Naive thymus-derived CD4-positive, alpha-beta T cell (primary cell): Measurements from ENCODE around the gene STK40. TPM values are rescaled to one million over a fixed set of nuclear protein-coding genes. Genes with fewer than 3 reads are reported as not detected.

Experiments used
- ATAC-seq: fragments of 150-1000 bp; cut with Tn5 transposase; 2 replicates; pipeline ENCODE4 v1.10.0; 2021; ENCODE audit warnings: mild to moderate bottlenecking, moderate library complexity
- CTCF ChIA-PET: fragments of 350-600 bp; sonication (Branson Sonifier 250); formaldehyde crosslinking; loops from one replicate; lab custom pipeline; 2021; ENCODE audit warnings: antibody characterized with exemption; lab: Charles Lee
- POLR2A ChIA-PET: fragments of 350-600 bp; sonication (Branson Sonifier 250); formaldehyde crosslinking; loops from one replicate; lab custom pipeline; 2021; ENCODE audit warnings: antibody characterized with exemption, inconsistent platforms; lab: Charles Lee
- DNase-seq, 9 donors: peaks; one replicate each; pipeline versions ENCODE4 v3.0.0 to v3.0.0-alpha.2; 2020 to 2022; ENCODE audit warnings: mixed read lengths in 1 of 9
- H3K27ac ChIP-seq: one replicate; pipeline ENCODE4 v1.7.0; 2013; ENCODE audit warnings: mild to moderate bottlenecking, low read depth, low read length, moderate library complexity
- H3K27me3 ChIP-seq, 2 donors: one replicate each; pipeline ENCODE4 v1.7.0; 2013; ENCODE audit warnings: low read length in 2 of 2, mild to moderate bottlenecking in 2 of 2, moderate library complexity in 2 of 2; ENCODE audit not compliant: control insufficient read depth in 2 of 2, insufficient read depth in 2 of 2
- H3K36me3 ChIP-seq, 3 experiments: 1 replicate in 2 of 3; 2 replicates in 1 of 3; pipeline ENCODE4 v1.7.0; 2013; ENCODE audit warnings: low read length in 3 of 3, mild to moderate bottlenecking in 3 of 3, moderate library complexity in 1 of 3; ENCODE audit not compliant: insufficient read depth in 3 of 3, control insufficient read depth in 2 of 3
- H3K4me1 ChIP-seq, 2 donors: one replicate each; pipeline ENCODE4 v1.7.0; 2013; ENCODE audit warnings: low read length in 2 of 2, mild to moderate bottlenecking in 2 of 2, moderate library complexity in 1 of 2; ENCODE audit not compliant: control insufficient read depth in 2 of 2, insufficient read depth in 2 of 2
- H3K4me3 ChIP-seq: 2 replicates; pipeline ENCODE4 v1.7.0; 2013; ENCODE audit warnings: mild to moderate bottlenecking, low read length
- H3K9me3 ChIP-seq, 3 experiments: 1 replicate in 2 of 3; 2 replicates in 1 of 3; pipeline ENCODE4 v1.7.0; 2013; ENCODE audit warnings: low read length in 3 of 3; ENCODE audit not compliant: control insufficient read depth in 2 of 3
- H3K27ac Mint-ChIP-seq, 9 donors: one replicate each; pipeline ENCODE4 v1.8.0; 2020 to 2022; ENCODE audit warnings: mixed read lengths in 9 of 9, mild to moderate bottlenecking in 8 of 9, moderate library complexity in 5 of 9, inconsistent platforms in 2 of 9
- H3K27me3 Mint-ChIP-seq, 5 donors: one replicate each; pipeline ENCODE4 v1.8.0; 2021 to 2022; ENCODE audit warnings: mixed read lengths in 5 of 5, mild to moderate bottlenecking in 1 of 5
- H3K36me3 Mint-ChIP-seq, 5 donors: one replicate each; pipeline ENCODE4 v1.8.0; 2020 to 2022; ENCODE audit warnings: mixed read lengths in 5 of 5, mild to moderate bottlenecking in 3 of 5, inconsistent platforms in 1 of 5
- H3K4me1 Mint-ChIP-seq, 7 donors: one replicate each; pipeline ENCODE4 v1.8.0; 2020 to 2022; ENCODE audit warnings: mixed read lengths in 7 of 7, mild to moderate bottlenecking in 3 of 7, inconsistent platforms in 1 of 7
- H3K4me3 Mint-ChIP-seq, 10 donors: one replicate each; pipeline ENCODE4 v1.8.0; 2020 to 2022; ENCODE audit warnings: mild to moderate bottlenecking in 10 of 10, mixed read lengths in 10 of 10, moderate library complexity in 6 of 10, inconsistent platforms in 2 of 10
- H3K9me3 Mint-ChIP-seq, 11 donors: one replicate each; pipeline ENCODE4 v1.8.0; 2020 to 2022; ENCODE audit warnings: mixed read lengths in 11 of 11, mild to moderate bottlenecking in 4 of 11, inconsistent platforms in 1 of 11, moderate library complexity in 1 of 11
- intact Hi-C, 2 donors: fragments of 100-400 bp; cut with micrococcal nuclease; formaldehyde crosslinking; loops; one replicate each; pipeline ENCODE4 v1.15.1; 2023
- polyA plus RNA-seq, 2 donors: library from polyadenylated mRNA; unstranded; fragments of 300-500 nt; fragmentation: Illumina TruSeq; gene quantifications; one replicate each; pipeline ENCODE4 v1.2.3, GENCODE V29; 2021
- total RNA-seq, 6 experiments: library from RNA in 5 of 6; stranded (reverse) in 5 of 6; gene quantifications; 1 replicate in 5 of 6; 2 replicates in 1 of 6; pipeline ENCODE4 v1.2.3 and lab custom pipeline; 2021 to 2026

The STK40 gene
- total and polyA plus RNA-seq, 7 experiments from 2014 or later = 27.6 to 56.8 (median 46.8) TPM

GRCh38 chr1:36349839-36350238, 35.9 kb downstream of the STK40 start:
- Mint-ChIP-seq H3K27me3 (no peaks in the 10 kb centered on the region), H3K36me3 (peaks cover 0 to 30% (median 15%) of the 10 kb centered on the region in 5 donors), H3K27ac (peak overlapping the region in 2 of 9 donors; percentile 87 to 88), H3K9me3 (no peaks in the 10 kb centered on the region), H3K4me3 (peak overlapping the region in 2 of 10 donors; percentile 55 to 70), H3K4me1 (peaks cover 6 to 41% (median 28%) of the 10 kb centered on the region in 7 donors)
- no peak for ATAC-seq
- ChIA-PET CTCF (interaction anchor here (1.2 to 7.6 kb wide), 5 partner anchors 13 to 72 kb away, joined by 3 to 115 read pairs (median 6); no protein-coding TSS in a partner anchor), POLR2A (interaction anchor here (1.2 to 13.8 kb wide), 6 partner anchors 10 to 48 kb away, joined by 3 to 155 read pairs (median 11); partner anchors contain the start of gene LSM10)
- peaks cover 4 to 22% of the 10 kb centered on the region in 2 donors for H3K4me1 ChIP-seq
- no peak overlapping the region for H3K4me3 ChIP-seq
- no peak for DNase-seq
- no peaks in the 10 kb centered on the region for H3K27me3 ChIP-seq
- peaks cover 6 to 65% (median 10%) of the 10 kb centered on the region in 3 experiments for H3K36me3 ChIP-seq
- peak overlapping the region; percentile 50 for H3K27ac ChIP-seq
- H3K9me3 ChIP-seq = no peaks in the 10 kb centered on the region
- intact Hi-C loops = loop anchor here (1.0 to 2.0 kb wide), 5 partner anchors 10 to 71 kb away; partner anchors contain the start of gene LSM10 (in 1 of the 2)

- H3K27ac ChIP-seq = no peak overlapping the region
- no peak for DNase-seq
Measured at GRCh38 chr1:36349241-36349671, 36.5 kb downstream of the STK40 start.

GRCh38 chr1:36346741-36347370, 38.9 kb downstream of the STK40 start:
- Histone ChIP-seq H3K36me3 (peaks cover 6 to 58% (median 10%) of the 10 kb centered on the region in 3 experiments), H3K4me1 (peaks cover 4 to 30% of the 10 kb centered on the region in 2 donors), H3K27ac (no peak overlapping the region), H3K9me3 (no peaks in the 10 kb centered on the region), H3K4me3 (no peak overlapping the region), H3K27me3 (no peaks in the 10 kb centered on the region)
- POLR2A ChIA-PET = interaction anchor here (3.1 to 13.8 kb wide), 2 partner anchors 21 kb away, joined by 24 to 155 read pairs; no protein-coding TSS in a partner anchor
- H3K36me3 Mint-ChIP-seq = peaks cover 0 to 35% (median 11%) of the 10 kb centered on the region in 5 donors
- H3K4me1 Mint-ChIP-seq = peaks cover 6 to 48% (median 29%) of the 10 kb centered on the region in 7 donors
- intact Hi-C loops = no loop called here
- no peaks in the 10 kb centered on the region for H3K9me3 Mint-ChIP-seq
- H3K27me3 Mint-ChIP-seq = no peaks in the 10 kb centered on the region
- DNase-seq = no peak
- no peak overlapping the region for H3K4me3 Mint-ChIP-seq
- peak overlapping the region in 3 of 9 donors; percentile 36 to 67 (median 64) for H3K27ac Mint-ChIP-seq
- no peak for ATAC-seq
- CTCF ChIA-PET = interaction anchor here (2.0 kb wide), 1 partner anchor 21 kb away, joined by 15 read pairs; no protein-coding TSS in a partner anchor

More at GRCh38 chr1:36349241-36349671, 36.5 kb downstream of the STK40 start:
- no peaks in the 10 kb centered on the region for H3K27me3 ChIP-seq
- H3K36me3 ChIP-seq = peaks cover 6 to 65% (median 10%) of the 10 kb centered on the region in 3 experiments
- H3K36me3 Mint-ChIP-seq = peaks cover 0 to 33% (median 14%) of the 10 kb centered on the region in 5 donors
- peak overlapping the region in 1 of 10 donors; percentile 28 for H3K4me3 Mint-ChIP-seq
- POLR2A ChIA-PET = interaction anchor here (2.1 to 13.8 kb wide), 3 partner anchors 11 to 48 kb away, joined by 11 to 155 read pairs (median 30); partner anchors contain the start of gene LSM10
- H3K27ac Mint-ChIP-seq = peak overlapping the region in 3 of 9 donors; percentile 36 to 38 (median 36)
- peaks cover 6 to 47% (median 28%) of the 10 kb centered on the region in 7 donors for H3K4me1 Mint-ChIP-seq
- no peaks in the 10 kb centered on the region for H3K9me3 Mint-ChIP-seq
- ATAC-seq = no peak
- H3K4me1 ChIP-seq = peaks cover 4 to 22% of the 10 kb centered on the region in 2 donors
- no peaks in the 10 kb centered on the region for H3K9me3 ChIP-seq
- intact Hi-C loops = no loop called here
- CTCF ChIA-PET = interaction anchor here (1.2 to 7.6 kb wide), 5 partner anchors 14 to 73 kb away, joined by 3 to 115 read pairs (median 5); no protein-coding TSS in a partner anchor
- H3K27me3 Mint-ChIP-seq = no peaks in the 10 kb centered on the region
- H3K4me3 ChIP-seq = no peak overlapping the region

GRCh38 chr1:36345353-36345752, 40.4 kb downstream of the STK40 start:
- Mint-ChIP-seq H3K9me3 (no peaks in the 10 kb centered on the region), H3K27ac (peak overlapping the region in 4 of 9 donors; percentile 20 to 61 (median 59)), H3K4me3 (no peak overlapping the region), H3K4me1 (peaks cover 3 to 34% (median 16%) of the 10 kb centered on the region in 7 donors), H3K27me3 (no peaks in the 10 kb centered on the region), H3K36me3 (peaks cover 0 to 44% (median 14%) of the 10 kb centered on the region in 5 donors)
- ChIA-PET POLR2A (interaction anchor here (0.6 to 3.1 kb wide), 5 partner anchors 18 to 122 kb away, joined by 3 to 24 read pairs (median 3); no protein-coding TSS in a partner anchor), CTCF (interaction anchor here (0.6 to 7.6 kb wide), 7 partner anchors 14 to 78 kb away, joined by 3 to 176 read pairs (median 4); no protein-coding TSS in a partner anchor)
- intact Hi-C loops = no loop called here
- no peaks in the 10 kb centered on the region for H3K9me3 ChIP-seq
- H3K4me3 ChIP-seq = no peak overlapping the region
- H3K27me3 ChIP-seq = no peaks in the 10 kb centered on the region
- H3K4me1 ChIP-seq = peaks cover 0 to 15% of the 10 kb centered on the region in 2 donors
- peaks cover 6 to 73% (median 10%) of the 10 kb centered on the region in 3 experiments for H3K36me3 ChIP-seq
- DNase-seq = no peak
- no peak overlapping the region for H3K27ac ChIP-seq
- ATAC-seq = no peak

GRCh38 chr1:36344395-36344680, 41.4 kb downstream of the STK40 start:
- DNase-seq (no peak), ATAC-seq (no peak)
- POLR2A ChIA-PET = interaction anchor here (3.1 to 3.4 kb wide), 2 partner anchors 23 to 75 kb away, joined by 23 to 24 read pairs; no protein-coding TSS in a partner anchor
- Mint-ChIP-seq H3K9me3 (no peaks in the 10 kb centered on the region), H3K27ac (peak overlapping the region in 3 of 9 donors; percentile 19 to 67 (median 61)), H3K4me3 (no peak overlapping the region), H3K4me1 (peaks cover 0 to 34% (median 14%) of the 10 kb centered on the region in 7 donors), H3K36me3 (peaks cover 0 to 47% (median 15%) of the 10 kb centered on the region in 5 donors), H3K27me3 (no peaks in the 10 kb centered on the region)
- Histone ChIP-seq H3K9me3 (no peaks in the 10 kb centered on the region), H3K36me3 (peaks cover 6 to 80% (median 14%) of the 10 kb centered on the region in 3 experiments), H3K27ac (no peak overlapping the region), H3K4me1 (peaks cover 0 to 8% of the 10 kb centered on the region in 2 donors), H3K27me3 (no peaks in the 10 kb centered on the region), H3K4me3 (no peak overlapping the region)
- intact Hi-C loops = no loop called here
- CTCF ChIA-PET = interaction anchor here (1.1 to 7.6 kb wide), 5 partner anchors 24 to 79 kb away, joined by 3 to 176 read pairs (median 40); partner anchors contain the start of gene STK40
